WTC11 (cell line): ENCODE data around the gene MIPOL1. TPM values are rescaled to one million over a fixed set of nuclear protein-coding genes. Genes with fewer than 3 reads are reported as not detected.

Experiments used
- ATAC-seq: fragments of 200-7000 bp; cut with Tn5 transposase; 2 replicates; pipeline ENCODE4 v1.10.0; 2021; ENCODE audit warnings: mild to moderate bottlenecking, moderate library complexity
- CTCF ChIA-PET: fragments of 300-600 bp; sonication (Branson Sonifier 250); formaldehyde crosslinking; loops from one replicate; lab custom pipeline; 2021; ENCODE audit warnings: antibody characterized with exemption; lab: Charles Lee
- POLR2A ChIA-PET: fragments of 350-600 bp; sonication (Branson Sonifier 250); formaldehyde crosslinking; loops from one replicate; lab custom pipeline; 2021; ENCODE audit warnings: antibody characterized with exemption; lab: Charles Lee
- DNase-seq: peaks from one replicate; pipeline ENCODE4 v3.0.0; 2021; ENCODE audit warnings: low spot score
- H3K27ac Mint-ChIP-seq: 2 replicates; pipeline ENCODE4 v1.8.0; 2021; ENCODE audit warnings: mixed read lengths
- H3K27me3 Mint-ChIP-seq: 2 replicates; pipeline ENCODE4 v1.8.0; 2021; ENCODE audit warnings: low read depth, mild to moderate bottlenecking, moderate library complexity, mixed read lengths
- H3K36me3 Mint-ChIP-seq: 2 replicates; pipeline ENCODE4 v1.8.0; 2021; ENCODE audit warnings: mixed read lengths
- H3K4me1 Mint-ChIP-seq: 2 replicates; pipeline ENCODE4 v1.8.0; 2022; ENCODE audit warnings: mixed read lengths
- H3K4me3 Mint-ChIP-seq: 2 replicates; pipeline ENCODE4 v1.8.0; 2021; ENCODE audit warnings: mild to moderate bottlenecking, moderate library complexity, mixed read lengths
- H3K9me3 Mint-ChIP-seq: 2 replicates; pipeline ENCODE4 v1.8.0; 2021; ENCODE audit warnings: mixed read lengths
- CREB1 ChIP-seq: sonication (generic); formaldehyde crosslinking; IDR thresholded peaks from 2 replicates; pipeline ENCODE4 v1.8.0; 2023; ENCODE audit warnings: mild to moderate bottlenecking, missing genetic modification reagents
- E2F1 ChIP-seq: sonication (generic); formaldehyde crosslinking; IDR thresholded peaks from 2 replicates; pipeline ENCODE4 v1.8.0; 2022; ENCODE audit warnings: mild to moderate bottlenecking, missing genetic modification reagents
- E2F5 ChIP-seq: sonication (generic); formaldehyde crosslinking; IDR thresholded peaks from 2 replicates; pipeline ENCODE4 v1.8.1; 2022; ENCODE audit warnings: mild to moderate bottlenecking, moderate library complexity, missing genetic modification reagents
- ELF4 ChIP-seq: sonication (generic); formaldehyde crosslinking; IDR thresholded peaks from 2 replicates; pipeline ENCODE4 v1.8.1; 2022; ENCODE audit warnings: low read depth, mild to moderate bottlenecking, moderate library complexity, missing genetic modification reagents
- EMX1 ChIP-seq: fragments of 250-450 bp; sonication (Bioruptor Pico); IDR thresholded peaks from 2 replicates; pipeline ENCODE4 v1.8.0; 2021; ENCODE audit warnings: mild to moderate bottlenecking
- ETV6 ChIP-seq: sonication (generic); formaldehyde crosslinking; IDR thresholded peaks from 2 replicates; pipeline ENCODE4 v1.8.1; 2022; ENCODE audit warnings: mild to moderate bottlenecking, missing genetic modification reagents
- TEAD4 ChIP-seq: sonication (generic); formaldehyde crosslinking; IDR thresholded peaks from 2 replicates; pipeline ENCODE4 v1.8.0; 2022; ENCODE audit warnings: mild to moderate bottlenecking, missing genetic modification reagents
- ZNF138 ChIP-seq: sonication (generic); formaldehyde crosslinking; conservative IDR thresholded peaks from 2 replicates; pipeline ENCODE4 v1.8.1; 2022; ENCODE audit warnings: mild to moderate bottlenecking, moderate library complexity, missing genetic modification reagents
- ZNF219 ChIP-seq: sonication (generic); formaldehyde crosslinking; IDR thresholded peaks from 2 replicates; pipeline ENCODE4 v1.8.0; 2023; ENCODE audit warnings: missing genetic modification reagents, mild to moderate bottlenecking, borderline replicate concordance
- ZNF232 ChIP-seq: sonication (generic); formaldehyde crosslinking; IDR thresholded peaks from 2 replicates; pipeline ENCODE4 v1.8.0; 2022; ENCODE audit warnings: mild to moderate bottlenecking, missing genetic modification reagents
- total RNA-seq: library from RNA; stranded (reverse); gene quantifications from 3 replicates; pipeline ENCODE4 v1.2.3, GENCODE V29; 2021
- TF ChIP-seq, protein P1 (sequence below): sonication (generic); formaldehyde crosslinking; IDR thresholded peaks from 2 replicates; pipeline ENCODE4 v1.8.1; 2023; ENCODE audit warnings: mild to moderate bottlenecking, missing genetic modification reagents
- TF ChIP-seq, protein P2 (sequence below): sonication (generic); formaldehyde crosslinking; IDR thresholded peaks from 2 replicates; pipeline ENCODE4 v1.8.0; 2023; ENCODE audit warnings: missing genetic modification reagents, mild to moderate bottlenecking, borderline replicate concordance
- TF ChIP-seq, protein P3 (sequence below): fragments of 250-450 bp; sonication (Bioruptor Pico); conservative IDR thresholded peaks from 2 replicates; pipeline ENCODE4 v1.9.0; 2021; ENCODE audit warnings: mild to moderate bottlenecking

Gene MIPOL1
- total RNA-seq, 1 experiment from 2014 or later, result 13.1 TPM

GRCh38 chr14:37257501-37258070 lies 59.8 kb downstream of the MIPOL1 start (continued):
- TF ChIP-seq ELF4 (CRISPR knock-in tag), result no peak

DNA sequence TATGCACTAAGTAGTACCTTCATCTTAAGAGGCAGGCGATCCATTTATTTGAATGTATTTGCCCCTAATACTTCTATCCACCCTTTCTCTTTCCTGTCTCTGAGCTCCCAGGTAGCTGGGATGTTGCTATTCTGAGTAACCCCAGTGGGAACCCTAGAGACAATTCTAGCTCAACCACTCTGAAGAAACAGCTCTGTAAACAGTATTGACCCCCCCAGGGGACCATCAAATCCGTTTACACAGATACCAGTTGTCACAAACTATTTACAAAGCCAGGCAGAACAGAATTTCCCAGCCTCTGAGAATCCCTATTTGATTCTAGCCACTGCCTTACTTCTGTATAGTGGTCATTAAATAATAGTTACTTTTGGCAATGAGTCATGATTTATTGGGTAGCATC lies 64.9 kb downstream of the MIPOL1 start:
- CTCF ChIA-PET, result interaction anchor here (1.0 kb wide), 1 partner anchor 32 kb away, joined by 3 read pairs; no protein-coding TSS in a partner anchor
- H3K4me1 Mint-ChIP-seq, result peaks cover 7% of the 10 kb centered on the region
- TF ChIP-seq E2F1 (CRISPR knock-in tag) (no peak), ETV6 (CRISPR knock-in tag) (no peak), TEAD4 (CRISPR knock-in tag) (no peak), ZNF138 (CRISPR knock-in tag) (no peak), EMX1 (CRISPR knock-in tag) (no peak), ZNF232 (CRISPR knock-in tag) (no peak), CREB1 (CRISPR knock-in tag) (no peak), E2F5 (CRISPR knock-in tag) (no peak), ZNF219 (CRISPR knock-in tag) (no peak)
- TF ChIP-seq, protein P1, sequence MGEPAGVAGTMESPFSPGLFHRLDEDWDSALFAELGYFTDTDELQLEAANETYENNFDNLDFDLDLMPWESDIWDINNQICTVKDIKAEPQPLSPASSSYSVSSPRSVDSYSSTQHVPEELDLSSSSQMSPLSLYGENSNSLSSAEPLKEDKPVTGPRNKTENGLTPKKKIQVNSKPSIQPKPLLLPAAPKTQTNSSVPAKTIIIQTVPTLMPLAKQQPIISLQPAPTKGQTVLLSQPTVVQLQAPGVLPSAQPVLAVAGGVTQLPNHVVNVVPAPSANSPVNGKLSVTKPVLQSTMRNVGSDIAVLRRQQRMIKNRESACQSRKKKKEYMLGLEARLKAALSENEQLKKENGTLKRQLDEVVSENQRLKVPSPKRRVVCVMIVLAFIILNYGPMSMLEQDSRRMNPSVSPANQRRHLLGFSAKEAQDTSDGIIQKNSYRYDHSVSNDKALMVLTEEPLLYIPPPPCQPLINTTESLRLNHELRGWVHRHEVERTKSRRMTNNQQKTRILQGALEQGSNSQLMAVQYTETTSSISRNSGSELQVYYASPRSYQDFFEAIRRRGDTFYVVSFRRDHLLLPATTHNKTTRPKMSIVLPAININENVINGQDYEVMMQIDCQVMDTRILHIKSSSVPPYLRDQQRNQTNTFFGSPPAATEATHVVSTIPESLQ (CRISPR knock-in tag), result no peak
- TF ChIP-seq, protein P2, sequence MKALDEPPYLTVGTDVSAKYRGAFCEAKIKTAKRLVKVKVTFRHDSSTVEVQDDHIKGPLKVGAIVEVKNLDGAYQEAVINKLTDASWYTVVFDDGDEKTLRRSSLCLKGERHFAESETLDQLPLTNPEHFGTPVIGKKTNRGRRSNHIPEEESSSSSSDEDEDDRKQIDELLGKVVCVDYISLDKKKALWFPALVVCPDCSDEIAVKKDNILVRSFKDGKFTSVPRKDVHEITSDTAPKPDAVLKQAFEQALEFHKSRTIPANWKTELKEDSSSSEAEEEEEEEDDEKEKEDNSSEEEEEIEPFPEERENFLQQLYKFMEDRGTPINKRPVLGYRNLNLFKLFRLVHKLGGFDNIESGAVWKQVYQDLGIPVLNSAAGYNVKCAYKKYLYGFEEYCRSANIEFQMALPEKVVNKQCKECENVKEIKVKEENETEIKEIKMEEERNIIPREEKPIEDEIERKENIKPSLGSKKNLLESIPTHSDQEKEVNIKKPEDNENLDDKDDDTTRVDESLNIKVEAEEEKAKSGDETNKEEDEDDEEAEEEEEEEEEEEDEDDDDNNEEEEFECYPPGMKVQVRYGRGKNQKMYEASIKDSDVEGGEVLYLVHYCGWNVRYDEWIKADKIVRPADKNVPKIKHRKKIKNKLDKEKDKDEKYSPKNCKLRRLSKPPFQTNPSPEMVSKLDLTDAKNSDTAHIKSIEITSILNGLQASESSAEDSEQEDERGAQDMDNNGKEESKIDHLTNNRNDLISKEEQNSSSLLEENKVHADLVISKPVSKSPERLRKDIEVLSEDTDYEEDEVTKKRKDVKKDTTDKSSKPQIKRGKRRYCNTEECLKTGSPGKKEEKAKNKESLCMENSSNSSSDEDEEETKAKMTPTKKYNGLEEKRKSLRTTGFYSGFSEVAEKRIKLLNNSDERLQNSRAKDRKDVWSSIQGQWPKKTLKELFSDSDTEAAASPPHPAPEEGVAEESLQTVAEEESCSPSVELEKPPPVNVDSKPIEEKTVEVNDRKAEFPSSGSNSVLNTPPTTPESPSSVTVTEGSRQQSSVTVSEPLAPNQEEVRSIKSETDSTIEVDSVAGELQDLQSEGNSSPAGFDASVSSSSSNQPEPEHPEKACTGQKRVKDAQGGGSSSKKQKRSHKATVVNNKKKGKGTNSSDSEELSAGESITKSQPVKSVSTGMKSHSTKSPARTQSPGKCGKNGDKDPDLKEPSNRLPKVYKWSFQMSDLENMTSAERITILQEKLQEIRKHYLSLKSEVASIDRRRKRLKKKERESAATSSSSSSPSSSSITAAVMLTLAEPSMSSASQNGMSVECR (CRISPR knock-in tag), result no peak
- TF ChIP-seq, protein P3, sequence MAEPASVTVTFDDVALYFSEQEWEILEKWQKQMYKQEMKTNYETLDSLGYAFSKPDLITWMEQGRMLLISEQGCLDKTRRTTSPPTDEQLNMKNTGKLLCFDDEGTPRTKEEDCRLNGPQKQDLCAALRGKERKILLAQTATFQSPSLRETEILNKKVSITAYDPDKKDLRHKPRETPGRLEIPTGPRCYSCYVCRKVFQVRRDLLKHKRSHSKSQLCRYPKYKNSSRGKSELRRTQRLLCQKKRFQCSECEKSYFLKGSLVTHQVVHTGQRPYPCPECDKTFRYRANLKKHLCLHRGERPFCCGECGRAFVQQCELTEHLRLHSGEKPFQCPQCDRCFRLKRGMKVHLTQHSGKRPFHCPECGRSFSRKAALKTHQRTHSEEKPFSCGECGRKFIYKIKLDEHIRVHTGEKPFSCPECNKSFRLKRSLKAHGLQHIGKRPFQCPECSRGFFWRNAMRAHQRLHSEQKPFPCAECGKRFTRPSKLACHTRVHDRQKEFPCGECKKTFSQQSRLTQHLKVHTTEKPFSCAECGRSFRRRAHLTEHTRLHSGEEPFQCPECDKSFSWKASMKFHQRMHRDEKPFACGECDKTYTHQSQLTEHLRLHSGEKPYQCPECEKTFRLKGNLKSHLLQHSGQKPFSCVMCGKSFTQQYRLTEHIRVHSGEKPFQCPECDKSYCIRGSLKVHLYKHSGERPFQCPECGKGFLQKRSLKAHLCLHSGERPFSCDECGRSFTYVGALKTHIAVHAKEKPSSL, result no peak
- TF ChIP-seq, all 79 proteins: peak for 0
- Mint-ChIP-seq H3K9me3 (no peaks in the 10 kb centered on the region), H3K36me3 (no peaks in the 10 kb centered on the region; the same call in 1 of the 2 replicates), H3K27me3 (no peaks in the 10 kb centered on the region), H3K4me3 (no peak overlapping the region), H3K27ac (no peak overlapping the region)
- POLR2A ChIA-PET, result no interaction called here
- no peak for DNase-seq
- peak; percentile 73 for ATAC-seq
